Measurements from ENCODE around the gene TNPO2.
"Not testable (repeated sequence)": the region's sequence is repeated elsewhere in the genome, so short reads cannot be mapped to it uniquely, and the experiment has no call there.

The TNPO2 gene

DNA sequence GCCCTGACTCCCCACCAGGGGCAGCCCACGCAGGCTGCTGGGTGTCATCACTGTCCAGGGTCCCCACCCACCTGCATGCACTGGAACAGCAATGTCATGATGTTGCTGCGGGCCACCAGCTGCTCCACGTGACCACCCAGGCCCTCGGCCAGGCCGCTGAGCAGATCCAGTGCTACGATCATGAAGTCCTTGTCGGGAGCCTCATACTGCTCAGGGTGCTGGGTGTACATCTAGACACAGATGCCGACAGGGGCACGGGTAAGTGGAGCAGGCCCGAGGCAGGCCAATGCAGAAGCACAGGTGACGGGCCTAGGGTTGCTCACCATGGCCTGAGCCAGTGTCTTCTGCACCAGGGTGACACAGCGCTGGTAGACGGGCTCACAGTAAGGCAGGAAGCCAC is 18.6 kb downstream of the TNPO2 start:
- DNase-seq, result no peak

DNA sequence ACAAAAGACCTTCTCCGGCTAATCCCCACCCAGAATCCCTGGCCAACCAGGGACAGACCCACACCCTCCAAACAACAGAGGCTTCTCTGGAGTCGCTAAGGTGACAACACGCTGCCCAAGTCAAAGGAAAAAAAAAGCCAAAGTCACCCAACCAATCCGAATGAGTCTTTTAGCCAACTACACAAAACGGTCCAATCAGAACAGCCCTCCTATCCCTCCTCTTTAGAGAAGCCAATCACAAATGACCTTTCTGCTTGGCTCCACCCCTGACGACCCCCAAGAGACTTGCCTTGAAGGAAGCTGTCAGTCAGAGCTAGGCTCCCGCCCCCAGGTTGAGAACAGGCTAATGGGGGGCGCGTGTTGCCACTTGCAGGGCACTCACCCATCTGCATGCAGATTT is 20.7 kb downstream of the TNPO2 start:
- peak; percentile 59 for DNase-seq

DNA sequence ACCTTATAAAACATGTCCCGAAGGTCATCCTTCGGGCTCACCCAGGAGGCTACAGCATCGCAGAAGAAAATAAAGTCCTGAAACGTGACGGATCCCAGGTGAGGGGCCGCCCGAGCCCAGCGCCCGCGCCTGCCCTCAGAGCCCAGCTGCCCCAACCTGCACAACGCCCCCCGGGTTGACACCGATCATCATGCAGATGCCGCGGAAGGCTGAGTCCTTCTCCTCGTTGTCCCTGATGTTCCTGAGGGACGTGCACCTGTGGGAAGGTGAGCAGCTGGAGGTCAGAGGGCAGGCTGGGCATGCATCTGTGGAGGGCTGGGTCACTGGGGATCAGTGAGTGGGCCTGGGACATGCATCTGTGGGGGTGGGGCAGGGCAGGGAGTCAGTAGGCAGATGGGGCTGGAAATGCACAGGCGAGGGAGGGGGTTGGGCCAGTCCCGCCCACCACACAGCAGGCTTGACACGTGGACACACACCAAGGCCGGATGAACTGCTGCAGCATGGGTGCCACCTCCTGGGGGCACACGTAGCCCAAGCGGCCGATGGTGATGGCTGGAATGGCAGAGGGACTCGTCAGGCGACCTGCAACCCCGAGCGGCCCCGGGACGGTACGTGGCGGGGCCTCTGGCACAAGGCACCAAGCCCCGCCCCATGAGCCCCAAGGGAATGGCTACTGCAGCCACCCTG is 22.0 kb downstream of the TNPO2 start:
- no peak for DNase-seq

DNA sequence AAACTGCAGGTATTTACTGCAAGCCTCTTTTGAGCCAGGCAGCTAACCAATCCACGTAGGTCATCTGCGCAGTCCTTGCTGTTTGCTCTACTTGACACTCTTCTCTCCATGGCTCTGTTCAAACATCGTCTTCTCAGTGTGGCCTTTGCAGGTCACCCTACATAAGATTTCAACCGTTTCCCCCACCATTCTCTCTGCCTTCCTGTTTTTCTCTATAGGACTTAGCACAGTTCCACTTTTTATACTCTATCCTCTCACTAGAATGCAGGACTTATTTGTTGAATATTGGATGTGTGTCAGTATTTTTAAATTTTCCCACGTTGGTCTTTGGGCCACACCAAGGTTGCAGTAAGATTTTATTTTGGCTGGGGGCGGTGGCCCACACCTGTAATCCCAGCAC is 25.6 kb downstream of the TNPO2 start:
- DNase-seq, result no peak

DNA sequence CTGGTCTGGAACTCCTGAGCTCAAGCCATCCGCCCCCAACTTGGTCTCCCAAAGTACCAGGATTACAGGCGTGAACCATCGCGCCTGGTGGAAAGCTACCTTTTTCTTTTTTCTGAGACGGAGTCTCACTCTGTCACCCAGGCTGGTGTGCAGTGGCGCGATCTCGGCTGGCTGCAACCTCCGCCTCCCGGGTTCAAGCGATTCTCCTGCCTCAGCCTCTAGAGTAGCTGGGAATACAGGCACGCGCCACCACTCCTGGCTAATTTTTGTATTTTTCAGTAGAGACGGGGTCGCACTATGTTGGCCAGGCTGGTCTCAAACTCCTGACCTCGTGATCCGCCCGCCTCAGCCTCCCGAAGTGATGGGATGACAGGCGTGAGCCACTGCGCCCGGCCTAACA is 26.3 kb downstream of the TNPO2 start:
- DNase-seq, result not testable (repeated sequence)

DNA sequence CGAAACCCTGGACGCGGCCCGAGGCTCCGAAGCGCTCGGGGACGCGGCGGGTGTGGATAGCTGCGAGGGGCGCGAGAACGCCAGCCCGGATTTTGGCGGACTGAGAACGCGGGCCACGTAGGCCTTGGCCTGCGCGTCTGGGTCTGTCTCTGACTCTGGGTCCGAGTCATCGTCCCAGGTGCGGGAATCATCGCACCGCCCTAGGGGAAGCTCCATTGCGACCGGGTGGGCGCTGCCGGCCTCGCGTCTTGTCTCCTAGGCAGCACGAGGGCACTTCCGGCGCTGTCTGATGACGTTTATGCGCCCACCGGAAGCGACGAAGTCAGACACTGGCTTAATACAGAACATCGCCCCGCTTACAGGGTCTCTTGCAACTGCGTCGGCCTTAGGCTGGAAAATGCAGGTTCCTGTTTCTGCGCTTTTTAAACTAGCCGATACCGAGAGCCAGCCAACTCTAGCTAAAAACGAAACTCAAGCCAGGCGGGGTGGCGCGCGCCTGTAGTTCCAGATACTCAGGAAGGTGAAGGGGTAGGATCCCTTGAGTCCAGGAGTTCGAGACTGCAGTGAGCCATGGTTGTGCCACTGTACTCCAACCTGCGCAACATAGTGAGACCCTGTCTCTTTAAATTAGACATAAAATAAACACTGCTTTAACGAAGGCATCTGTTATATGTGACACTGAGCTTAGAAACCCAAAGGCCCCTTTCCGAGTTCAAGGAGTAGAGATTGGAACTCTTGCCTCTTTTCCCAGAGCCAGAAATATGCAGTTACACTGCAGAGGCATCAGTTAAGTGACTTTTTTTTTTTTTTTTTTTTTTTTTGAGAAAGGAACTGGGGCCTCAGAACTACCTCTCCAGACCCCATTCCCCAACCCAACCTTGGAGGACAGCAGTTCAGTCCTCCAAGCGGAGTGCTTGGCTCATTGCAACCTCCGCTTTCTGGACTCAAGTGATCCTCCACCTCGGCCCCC is 27.1 kb downstream of the TNPO2 start, which contains the start of gene FBXW9:
Gene FBXW9 (minus strand): TSS at position 266 of the 970 bp plus-strand sequence. CDS start 50 bp downstream, at position 216.
- DNase-seq, result peak; percentile 97

DNA sequence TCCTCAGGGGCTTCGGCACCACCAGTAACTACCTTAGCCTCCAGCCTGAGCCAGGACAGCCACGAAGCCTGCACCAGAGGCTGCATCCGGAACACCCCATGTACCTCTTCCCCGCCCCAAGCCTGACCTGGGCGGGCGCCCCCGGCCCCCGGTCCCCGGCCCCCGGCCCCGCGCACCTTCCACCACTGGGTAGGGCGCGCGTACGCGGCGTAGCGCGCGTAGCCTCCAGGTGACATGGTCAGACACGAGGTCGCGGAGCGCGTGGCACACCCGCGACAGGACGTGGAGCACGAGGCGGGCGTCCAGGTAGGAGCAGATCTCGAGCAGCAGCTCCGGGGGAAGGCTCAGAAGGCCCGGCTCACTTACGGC is 27.8 kb downstream of the TNPO2 start:
- no peak for DNase-seq

DNA sequence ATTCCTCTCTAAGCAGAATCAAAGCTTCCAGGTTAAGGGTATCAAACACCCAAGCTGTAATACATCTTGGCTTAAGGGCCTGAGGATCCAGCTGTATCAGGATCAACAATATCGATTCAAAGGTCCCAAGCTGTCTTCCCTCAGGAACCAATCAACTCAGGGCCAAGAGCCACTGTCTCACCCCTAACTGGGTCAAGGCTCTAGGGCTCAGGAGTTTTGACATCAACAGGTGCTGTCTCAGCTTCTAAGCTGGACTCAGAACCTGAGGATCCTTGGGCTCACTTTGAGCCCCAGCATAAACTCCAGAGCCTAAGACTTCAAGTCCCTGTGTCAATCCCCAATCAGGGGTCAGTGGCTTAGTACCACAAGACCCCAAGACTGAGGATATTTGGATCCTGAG is 28.2 kb downstream of the TNPO2 start:
- DNase-seq, result no peak

DNA sequence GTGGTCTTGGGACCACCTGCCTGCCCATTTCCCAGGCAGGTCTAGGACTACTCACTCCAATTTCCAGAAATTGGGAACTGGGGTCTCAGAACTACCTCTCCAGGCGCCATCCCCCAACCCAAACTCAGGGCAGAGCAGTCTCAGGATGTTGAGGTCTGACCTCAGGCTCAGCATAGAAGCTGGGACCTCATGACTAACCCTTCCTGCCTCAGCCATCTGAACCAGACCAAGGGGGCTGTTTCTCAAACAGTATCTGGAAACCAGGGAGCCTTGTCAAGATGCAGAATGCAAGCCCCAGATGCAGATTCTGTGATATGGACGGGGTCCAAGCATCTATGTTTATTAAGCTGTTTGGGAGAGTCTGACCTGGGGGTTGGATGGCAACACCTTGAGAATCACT is 28.6 kb downstream of the TNPO2 start:
- DNase-seq, result no peak

DNA sequence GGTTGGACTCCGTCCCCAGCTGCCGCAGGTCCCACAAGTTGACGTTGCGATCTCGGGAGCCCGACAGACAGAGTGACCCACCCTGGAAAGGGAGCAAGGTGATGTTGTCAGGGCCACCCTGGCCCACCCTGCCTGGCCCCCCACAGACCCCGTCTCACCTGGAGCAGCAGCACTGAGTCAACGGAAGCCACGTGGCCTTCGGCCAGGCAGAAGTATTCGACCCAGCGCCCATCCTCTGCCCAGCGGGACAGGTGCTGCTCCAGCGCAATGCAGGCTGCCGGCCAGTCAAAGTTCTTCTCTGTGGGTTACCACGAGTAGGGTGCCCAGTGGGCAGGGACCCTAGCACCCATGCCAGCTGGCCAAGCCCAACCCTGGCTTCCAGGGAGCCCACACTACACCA is 29.1 kb downstream of the TNPO2 start:
- no peak for DNase-seq

DNA sequence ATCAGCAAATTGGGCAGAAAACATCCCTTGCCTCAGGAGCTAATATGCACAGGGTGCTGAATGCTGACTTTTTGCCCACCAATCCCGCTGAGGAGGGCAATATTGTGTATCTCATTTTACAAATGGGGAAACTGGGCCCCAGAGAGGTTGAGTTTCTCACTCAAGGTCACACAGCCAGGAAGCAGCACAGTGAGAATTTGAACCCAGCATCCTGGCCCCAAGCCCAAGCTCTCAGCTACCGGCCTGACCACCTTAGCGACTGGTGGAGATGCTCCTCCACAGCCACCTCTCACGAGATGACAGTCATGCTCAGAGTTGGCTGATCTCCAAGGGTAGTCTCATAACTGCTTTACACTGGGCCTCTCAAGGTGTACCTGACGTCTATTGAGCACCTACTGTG is 30.8 kb downstream of the TNPO2 start:
- no peak for DNase-seq

DNA sequence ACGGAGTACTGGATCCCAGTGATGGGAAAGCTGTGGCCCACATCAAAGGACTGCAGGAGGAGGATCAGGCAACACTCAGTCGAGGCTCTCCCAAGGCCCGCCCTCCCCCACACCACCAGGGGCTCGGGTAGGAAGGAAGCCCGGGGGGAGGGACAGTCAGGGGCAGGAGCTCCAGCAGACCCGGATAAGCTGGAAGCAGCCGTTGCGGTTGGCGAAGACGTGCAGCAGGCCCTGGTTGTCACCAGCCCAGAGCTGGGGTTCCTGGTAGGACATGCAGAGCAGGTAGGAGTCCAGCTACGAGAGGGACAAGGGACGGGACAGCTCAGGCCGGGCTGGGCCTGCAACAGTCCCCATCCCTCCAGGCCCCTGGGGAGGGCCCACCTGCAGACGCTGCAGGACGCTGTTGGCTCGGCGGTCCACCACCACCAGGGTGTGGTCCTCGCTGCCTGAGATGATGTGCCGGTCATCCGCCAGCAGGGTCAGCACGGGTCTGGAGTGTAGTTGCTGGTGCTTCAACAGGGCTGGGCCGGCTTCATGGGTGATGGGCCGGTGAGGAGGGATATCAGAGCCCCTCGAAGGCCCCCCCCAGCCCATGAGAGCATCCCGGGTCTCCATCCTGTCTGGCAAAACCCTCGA is 34.0 kb downstream of the TNPO2 start:
- no peak for DNase-seq

DNA sequence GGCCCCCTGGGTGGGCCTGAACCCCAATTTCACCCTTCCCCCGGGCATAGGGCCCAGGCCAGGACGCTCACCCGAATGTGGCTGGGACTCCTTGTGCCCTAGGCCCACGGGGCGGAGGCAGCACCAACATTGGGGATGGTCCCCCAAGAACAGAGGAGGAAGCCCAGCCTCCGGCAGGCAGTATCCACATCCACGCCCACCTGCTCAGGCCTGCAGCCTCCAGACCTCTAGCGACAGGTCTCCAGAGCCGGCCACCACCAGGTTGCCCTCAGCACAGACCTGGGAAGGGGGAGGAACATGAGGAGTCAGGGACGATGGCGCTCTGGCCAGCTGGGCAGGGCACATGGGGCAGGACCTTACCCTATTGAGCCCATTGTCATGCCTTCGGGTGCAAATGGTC is 34.7 kb downstream of the TNPO2 start:
- DNase-seq, result no peak

DNA sequence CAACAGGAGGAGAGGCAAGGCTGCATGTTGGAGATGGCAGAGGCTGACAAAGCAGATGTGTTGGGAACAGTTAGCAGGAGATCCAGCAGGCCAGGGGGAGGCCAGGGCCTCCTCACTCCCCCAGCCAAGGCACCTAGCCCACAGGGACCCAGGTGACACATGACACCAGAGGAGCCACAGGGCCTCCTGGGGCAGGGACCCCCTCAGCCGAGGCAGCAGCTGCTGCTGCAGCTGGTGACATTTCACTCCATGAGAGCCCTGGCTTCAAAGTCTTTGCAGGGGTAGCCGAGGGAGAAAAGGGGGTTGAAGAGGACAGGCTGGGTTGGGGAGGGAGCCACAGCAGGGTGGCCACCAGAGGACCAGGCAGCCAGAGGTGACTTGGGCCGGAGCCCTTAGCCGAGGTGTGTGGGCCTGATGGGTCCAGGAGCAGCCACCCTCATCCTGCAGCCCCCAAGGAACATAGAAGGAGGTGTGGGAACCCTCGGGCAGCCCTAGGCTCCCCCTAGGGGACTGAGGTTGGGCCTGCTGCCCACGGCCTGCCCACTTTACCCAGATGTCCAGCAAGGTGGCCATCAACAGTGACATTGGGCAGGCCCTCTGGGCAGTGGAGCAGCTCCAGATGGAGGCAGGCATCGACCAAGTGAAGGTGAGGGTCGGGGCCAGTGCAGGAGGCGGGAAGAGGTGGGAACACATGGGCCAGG is 36.1 kb downstream of the TNPO2 start, which contains the start of gene GNG14:
Gene GNG14 (plus strand): TSS at position 503 of the 701 bp plus-strand sequence. CDS start 51 bp downstream, at position 554.
- no peak for DNase-seq

DNA sequence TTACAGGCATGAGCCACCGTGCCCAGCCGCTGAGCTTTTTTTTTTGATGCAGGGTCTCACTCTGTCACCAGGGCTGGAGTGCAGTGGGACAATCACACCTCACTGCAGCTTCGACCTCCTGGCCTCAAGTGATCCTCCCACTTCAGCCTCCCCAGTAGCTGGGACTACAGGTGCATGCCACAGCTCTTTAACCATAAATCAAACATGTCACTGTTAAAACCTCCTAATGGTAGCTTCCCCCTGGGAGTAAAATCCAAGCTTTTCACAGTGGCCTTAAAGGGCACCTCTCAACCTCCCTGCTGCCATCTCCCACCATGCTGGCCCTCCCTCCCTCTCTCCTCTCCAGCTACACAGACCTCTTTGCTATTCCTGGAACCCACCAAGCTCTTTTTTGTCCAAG is 37.9 kb downstream of the TNPO2 start:
- no peak for DNase-seq

DNA sequence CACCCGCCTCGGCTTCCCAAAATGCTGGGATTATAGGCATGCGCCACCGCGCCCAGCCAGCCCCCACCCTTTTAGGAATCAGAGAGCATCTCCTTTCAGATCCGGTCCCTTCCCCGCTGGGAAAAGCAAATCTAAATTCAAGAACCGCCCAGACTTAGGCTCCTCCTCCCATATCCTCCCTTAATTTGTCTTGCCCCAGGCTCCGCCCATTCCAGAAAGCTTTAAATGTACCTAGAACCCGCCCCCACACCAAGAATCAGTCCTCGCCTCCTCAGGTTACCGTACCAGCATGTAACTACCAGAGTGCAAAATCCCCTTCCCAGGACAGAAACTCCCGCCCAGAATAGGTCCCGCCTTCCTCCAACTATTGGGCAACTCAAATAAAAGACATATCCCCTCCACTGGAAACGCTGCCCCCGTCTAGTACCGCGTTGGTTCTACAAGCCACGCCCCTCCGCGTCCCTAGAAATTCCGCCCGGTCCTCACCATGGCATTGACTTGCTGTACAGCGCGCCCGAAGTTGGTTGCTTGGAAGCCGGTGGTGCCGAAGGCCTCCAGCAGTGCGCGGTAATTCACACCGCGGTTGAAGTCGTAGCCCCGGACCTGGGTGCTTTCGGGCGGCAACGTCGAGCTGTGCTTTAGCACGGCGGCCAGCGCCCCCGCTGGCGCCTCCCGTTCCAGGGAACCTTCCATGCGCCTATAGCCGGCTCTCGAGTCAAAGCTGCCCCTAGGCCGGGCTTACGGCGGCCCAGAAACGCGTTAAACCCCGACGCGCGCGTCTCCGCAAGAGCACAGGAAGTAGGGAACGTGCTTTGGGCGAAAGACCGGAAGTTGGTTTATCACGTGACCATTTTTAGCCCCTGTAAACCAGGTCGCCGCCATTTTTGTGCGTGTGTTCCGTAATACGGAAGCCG is 42.4 kb downstream of the TNPO2 start, which contains the start of gene DHPS:
Gene DHPS (minus strand): TSS at position 807 of the 914 bp plus-strand sequence. CDS start 114 bp downstream, at position 693.
- peak; percentile 97 for DNase-seq

DNA sequence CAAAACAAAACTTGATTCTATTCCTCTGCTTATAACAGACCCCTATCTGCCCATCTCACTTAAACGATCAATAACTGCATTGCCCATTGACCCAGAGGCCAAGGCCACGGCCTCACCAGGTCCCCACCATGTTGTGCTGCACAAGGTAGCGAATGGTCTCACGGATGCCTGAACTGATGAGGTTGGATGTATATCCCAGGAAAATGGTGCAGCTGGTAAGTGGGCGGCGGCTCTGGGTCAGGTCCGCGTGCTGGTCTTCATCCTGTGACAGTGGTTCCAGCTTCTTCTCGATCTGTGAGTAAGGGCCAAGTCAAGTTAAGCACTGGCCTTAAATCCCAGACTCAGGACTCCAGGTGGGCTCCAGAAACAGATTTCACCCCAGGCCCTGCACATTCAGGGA is 43.7 kb downstream of the TNPO2 start:
- DNase-seq, result no peak

DNA sequence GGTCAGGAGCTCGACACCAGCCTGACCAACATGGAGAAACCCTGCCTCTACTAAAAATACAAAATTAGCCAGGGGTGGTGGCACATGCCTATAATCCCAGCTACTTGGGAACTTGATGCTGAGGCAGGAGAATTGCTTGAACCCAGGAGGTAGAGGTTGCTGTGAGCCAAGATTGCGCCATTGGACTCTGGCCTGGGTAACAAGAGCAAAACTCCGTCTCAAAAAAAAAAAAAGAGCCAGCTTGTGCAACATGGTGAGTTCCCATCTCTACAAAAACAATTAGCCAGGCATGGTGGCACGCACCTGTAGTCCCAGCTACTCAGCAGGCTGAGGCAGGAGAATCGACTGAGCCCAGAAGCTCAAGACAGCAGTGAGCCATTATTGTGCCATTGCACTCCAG is 45.7 kb downstream of the TNPO2 start:
- DNase-seq, result not testable (repeated sequence)

DNA sequence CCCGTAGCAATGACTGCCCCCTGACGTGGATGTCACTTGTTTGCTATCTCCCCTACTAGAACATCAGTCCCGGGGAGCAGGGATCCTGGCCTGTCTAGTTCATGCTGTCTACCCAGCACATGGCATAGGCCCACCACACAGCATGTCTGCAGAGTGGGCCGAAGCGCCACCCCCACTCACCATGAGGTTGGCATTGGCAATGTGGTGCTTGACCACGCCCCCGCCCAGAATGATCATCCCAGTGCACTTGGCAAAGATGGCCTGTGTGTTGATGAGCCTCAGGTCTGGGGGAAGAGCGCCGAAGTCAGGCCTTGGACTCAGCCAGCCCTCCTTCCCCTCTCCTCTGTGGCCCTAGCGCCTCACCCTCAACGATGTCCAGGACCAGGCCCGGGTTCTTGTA is 46.8 kb downstream of the TNPO2 start:
- DNase-seq, result no peak

DNA sequence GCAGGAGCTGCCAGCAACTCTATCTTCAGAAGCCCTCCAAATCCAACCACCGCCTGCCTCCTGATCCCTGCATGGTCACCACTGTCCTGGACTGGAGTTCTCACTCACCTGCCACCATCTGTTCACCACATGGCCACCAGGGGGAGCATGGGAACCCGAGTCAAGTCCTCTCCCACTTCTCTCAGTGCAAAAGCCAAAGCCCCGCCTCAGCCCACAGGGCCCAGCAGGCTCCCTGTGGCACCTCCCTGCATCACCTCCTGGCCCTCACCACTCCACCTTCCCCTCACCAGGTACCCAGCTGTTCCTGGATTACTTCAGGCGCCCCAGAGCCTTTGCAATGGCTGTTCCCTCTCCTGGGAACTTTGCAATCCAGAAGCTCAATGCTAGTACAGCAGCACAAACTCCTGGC is 47.3 kb downstream of the TNPO2 start:
- DNase-seq, result peak; percentile 71

DNA sequence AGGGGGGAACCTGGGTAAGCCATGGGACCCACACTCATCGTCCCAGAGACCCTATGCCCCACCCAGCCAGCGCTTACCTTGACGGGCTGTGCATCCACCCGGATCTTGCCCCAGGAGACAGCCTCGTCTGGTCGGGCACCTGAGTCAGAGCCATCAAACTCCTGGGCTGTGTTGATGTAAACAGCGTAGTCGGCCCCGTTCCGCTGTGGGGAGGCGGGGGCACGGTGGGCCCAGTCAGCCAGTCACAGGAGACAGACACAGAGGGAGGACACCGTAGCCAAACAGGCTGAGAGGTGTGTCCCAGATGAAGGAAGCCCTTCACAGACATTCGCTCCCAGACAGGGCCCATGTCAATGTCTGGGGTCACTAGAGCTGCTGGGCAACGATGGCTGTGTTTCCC is 47.8 kb downstream of the TNPO2 start:
- no peak for DNase-seq

DNA sequence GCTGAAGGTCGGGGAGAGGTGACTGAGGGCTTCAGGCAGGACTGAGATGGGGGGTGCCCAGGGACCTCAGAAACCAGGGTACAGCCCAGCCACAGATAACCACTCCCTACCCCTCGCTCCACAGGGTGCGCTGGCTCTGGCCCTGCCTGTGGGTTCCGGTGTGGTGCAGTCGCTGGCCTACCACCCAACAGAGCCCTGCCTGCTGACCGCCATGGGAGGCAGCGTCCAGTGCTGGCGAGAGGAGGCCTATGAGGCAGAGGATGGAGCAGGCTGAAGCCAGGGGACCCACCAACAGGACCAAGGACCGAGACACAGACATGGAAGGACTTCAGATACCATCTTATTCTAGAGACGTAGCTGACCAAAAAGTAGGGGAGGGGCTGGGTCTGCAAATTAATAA is 48.3 kb downstream of the TNPO2 start:
- no peak for DNase-seq
